BE2C (cell line): Measurements from ENCODE around the gene NBEAL1.
"Not testable (repeated sequence)": the region's sequence is repeated elsewhere in the genome, so short reads cannot be mapped to it uniquely, and the experiment has no call there.

Source experiments
- DNase-seq: peaks from one replicate; pipeline ENCODE4 v3.0.0-alpha.2; 2020
- H3K27me3 ChIP-seq: fragments of 250-450 bp; sonication (Bioruptor Pico); 2 replicates; pipeline ENCODE4 v1.5.1; 2020; ENCODE audit warnings: mild to moderate bottlenecking
- H3K36me3 ChIP-seq: fragments of 250-450 bp; sonication (Bioruptor Pico); 2 replicates; pipeline ENCODE4 v1.5.1; 2020; ENCODE audit warnings: mild to moderate bottlenecking
- H3K4me1 ChIP-seq: fragments of 250-450 bp; sonication (Bioruptor Pico); 2 replicates; pipeline ENCODE4 v1.5.1; 2020
- H3K4me3 ChIP-seq: 2 replicates; pipeline ENCODE4 v1.5.1; 2011; ENCODE audit warnings: low read depth, low read length
- H3K9me3 ChIP-seq: fragments of 250-450 bp; sonication (Bioruptor Pico); 2 replicates; pipeline ENCODE4 v1.5.1; 2020
- CTCF ChIP-seq: IDR thresholded peaks from 2 replicates; pipeline ENCODE4 v1.5.1; 2012; ENCODE audit warnings: mild to moderate bottlenecking, low read depth, low read length

NBEAL1 gene

DNA sequence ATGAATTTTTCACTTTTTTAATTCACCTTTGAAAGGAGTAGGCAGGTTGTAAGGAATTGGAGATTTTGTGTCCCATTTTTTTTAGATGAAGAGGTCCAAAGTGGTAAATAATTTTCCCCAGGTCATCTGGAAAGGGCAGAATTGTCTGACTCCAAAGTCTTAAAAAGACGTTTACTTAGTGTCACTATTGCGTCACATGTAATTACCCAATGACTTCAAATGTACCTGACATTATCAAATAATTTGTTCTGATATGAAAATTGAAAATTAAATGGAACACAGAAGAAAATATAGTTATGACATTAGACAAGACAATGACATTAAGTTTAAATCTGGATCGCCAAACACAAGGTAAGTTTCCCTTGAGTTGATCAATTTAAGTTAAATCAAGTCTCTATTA is 24.2 kb upstream of the NBEAL1 start:
- H3K9me3 ChIP-seq, result no peaks in the 10 kb centered on the region; the same call in 1 of the 2 replicates
- no peak for TF ChIP-seq CTCF
- H3K4me1 ChIP-seq, result no peaks in the 10 kb centered on the region
- no peak overlapping the region for H3K4me3 ChIP-seq
- no peaks in the 10 kb centered on the region for H3K36me3 ChIP-seq
- DNase-seq, result no peak
- no peaks in the 10 kb centered on the region for H3K27me3 ChIP-seq

DNA sequence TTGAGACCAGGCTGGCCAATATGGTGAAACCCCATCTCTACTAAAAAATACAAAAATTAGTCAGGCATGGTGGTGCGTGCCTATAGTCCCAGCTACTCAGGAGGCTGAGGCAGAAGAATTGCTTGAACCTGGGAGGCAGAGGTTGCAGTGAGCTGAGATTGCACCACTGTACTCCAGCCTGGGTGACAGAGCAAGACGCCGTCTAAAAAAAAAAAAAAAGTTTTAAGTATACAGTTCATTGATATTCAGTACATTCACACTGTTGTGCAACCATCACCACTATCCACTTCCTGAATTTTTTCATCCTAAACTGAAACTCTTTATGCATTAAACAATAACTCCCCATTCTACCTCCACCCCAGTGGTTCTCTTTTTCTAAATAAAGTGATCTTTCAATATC is 17.6 kb upstream of the NBEAL1 start:
- DNase-seq, H3K4me3 ChIP-seq, H3K36me3 ChIP-seq, H3K9me3 ChIP-seq, H3K4me1 ChIP-seq, H3K27me3 ChIP-seq: not testable (repeated sequence)

GRCh38 chr2:203002054-203002821 is 12.4 kb upstream of the NBEAL1 start:
- DNase-seq, result no peak
- no peak for TF ChIP-seq CTCF
- Histone ChIP-seq H3K9me3 (no peaks in the 10 kb centered on the region), H3K4me3 (no peak overlapping the region), H3K36me3 (no peaks in the 10 kb centered on the region), H3K27me3 (no peaks in the 10 kb centered on the region), H3K4me1 (no peaks in the 10 kb centered on the region)

DNA sequence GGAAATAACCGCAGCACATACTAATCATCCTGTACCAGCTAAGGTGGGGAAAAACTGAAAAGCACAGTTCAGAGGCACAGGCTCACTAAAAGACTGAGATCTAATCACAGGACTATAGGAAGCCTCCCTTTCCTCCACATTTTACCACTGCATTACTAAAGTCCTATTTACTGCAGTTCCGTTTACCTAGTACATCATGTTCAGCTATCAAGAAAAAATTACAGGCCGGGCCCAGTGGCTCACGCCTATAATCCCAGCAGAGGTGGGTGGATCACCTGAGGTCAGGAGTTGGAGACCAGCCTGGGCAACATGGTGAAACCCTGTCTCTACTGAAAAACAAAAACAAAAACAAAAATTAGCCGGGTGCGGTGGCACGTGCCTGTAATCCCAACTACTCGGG is 11.0 kb upstream of the NBEAL1 start:
- Histone ChIP-seq H3K4me1 (no peaks in the 10 kb centered on the region), H3K27me3 (no peaks in the 10 kb centered on the region), H3K36me3 (no peaks in the 10 kb centered on the region), H3K9me3 (no peaks in the 10 kb centered on the region), H3K4me3 (no peak overlapping the region)
- no peak for DNase-seq
- TF ChIP-seq CTCF, result no peak

DNA sequence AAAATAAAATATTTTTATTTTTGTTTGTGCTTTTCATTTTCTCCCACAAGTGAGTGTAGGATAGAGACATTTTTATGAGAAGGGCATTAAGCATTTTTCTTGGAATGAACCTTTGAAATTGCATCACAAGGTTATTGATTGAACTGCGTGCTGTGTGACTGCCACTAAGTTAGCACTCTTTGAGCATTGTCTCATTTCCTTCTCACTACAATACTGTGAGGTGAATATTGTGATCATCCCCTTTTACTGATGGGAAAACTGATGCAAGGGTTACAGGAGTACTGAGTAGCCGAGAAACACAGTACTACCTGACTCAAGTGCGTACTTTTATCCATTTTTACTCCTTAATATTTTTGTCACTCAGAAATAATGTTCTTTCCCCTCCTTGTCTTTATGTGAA is 2.0 kb downstream of the NBEAL1 start:
- Histone ChIP-seq H3K4me1 (no peaks in the 10 kb centered on the region), H3K27me3 (no peaks in the 10 kb centered on the region), H3K36me3 (no peaks in the 10 kb centered on the region), H3K9me3 (no peaks in the 10 kb centered on the region), H3K4me3 (no peak overlapping the region)
- DNase-seq, result no peak
- no peak for TF ChIP-seq CTCF

DNA sequence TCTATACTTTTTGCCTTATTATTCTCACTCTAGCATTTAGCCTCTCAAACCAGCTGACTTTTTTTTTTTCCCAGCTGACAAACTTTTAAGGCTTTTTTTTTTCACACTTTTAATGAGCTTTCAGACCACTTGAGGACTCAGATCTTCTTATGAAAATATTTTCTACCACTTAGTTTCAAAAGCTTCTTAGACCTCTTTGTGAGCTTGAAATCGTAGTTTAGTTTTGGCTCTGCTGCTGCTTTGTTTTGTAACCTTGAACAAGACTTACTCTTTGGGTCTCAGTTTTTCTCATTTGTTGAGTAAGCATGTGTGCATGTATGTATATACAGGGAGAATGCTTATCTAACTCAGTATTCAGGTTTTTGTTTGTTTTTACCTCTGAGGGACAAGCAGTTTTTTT is 3.5 kb downstream of the NBEAL1 start:
- TF ChIP-seq CTCF, result no peak
- Histone ChIP-seq H3K27me3 (no peaks in the 10 kb centered on the region), H3K4me1 (no peaks in the 10 kb centered on the region), H3K4me3 (no peak overlapping the region), H3K36me3 (no peaks in the 10 kb centered on the region), H3K9me3 (no peaks in the 10 kb centered on the region)
- DNase-seq, result no peak
